DMS153 (cell line): ENCODE data around the gene TFF1.

Experiments used
- DNase-seq: peaks from one replicate; lab custom pipeline; 2025; lab: John Stamatoyannopoulos, UW

TFF1 gene

DNA sequence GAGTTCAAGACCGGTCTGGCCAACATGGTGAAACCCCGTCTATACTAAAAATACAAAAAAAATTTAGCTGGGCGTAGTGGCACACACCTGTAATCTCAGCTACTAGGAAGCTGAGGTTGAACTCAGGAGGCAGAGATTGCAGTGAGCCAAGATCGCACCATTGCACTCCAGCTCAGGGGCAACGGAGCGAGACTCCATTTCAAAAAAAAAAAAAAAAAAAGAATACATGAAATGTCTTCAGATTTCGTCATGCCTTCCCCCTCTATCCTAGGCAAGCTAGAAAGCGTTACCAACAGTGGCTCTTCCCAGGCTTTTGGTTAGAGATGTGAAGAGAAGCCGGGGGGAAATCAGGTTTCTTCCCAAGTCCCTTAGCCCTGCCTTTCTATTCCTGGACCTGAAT is 3.6 kb downstream of the TFF1 start:
- no peak for DNase-seq

DNA sequence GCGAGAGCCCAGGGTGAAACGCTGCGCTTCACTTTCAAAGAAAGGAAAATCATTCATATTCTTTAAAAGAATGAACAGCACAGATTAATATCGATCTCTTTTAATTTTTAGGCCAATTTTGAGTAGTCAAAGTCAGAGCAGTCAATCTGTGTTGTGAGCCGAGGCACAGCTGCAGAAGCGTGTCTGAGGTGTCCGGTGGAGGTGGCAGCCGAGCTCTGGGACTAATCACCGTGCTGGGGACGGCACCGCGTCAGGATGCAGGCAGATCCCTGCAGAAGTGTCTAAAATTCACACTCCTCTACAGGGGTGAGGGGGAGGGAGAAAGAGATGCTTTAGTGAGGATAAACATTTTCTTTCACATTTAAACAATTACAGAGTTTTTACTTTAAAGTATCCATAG is 4.1 kb downstream of the TFF1 start:
- DNase-seq = no peak

- DNase-seq = no peak
These were observed 5.0 kb downstream of the TFF1 start for GRCh38 chr21:42361286-42361685.

- no peak for DNase-seq
These were observed 6.0 kb downstream of the TFF1 start for GRCh38 chr21:42360317-42360716.

GRCh38 chr21:42358937-42359336 is 7.4 kb downstream of the TFF1 start:
- no peak for DNase-seq

DNA sequence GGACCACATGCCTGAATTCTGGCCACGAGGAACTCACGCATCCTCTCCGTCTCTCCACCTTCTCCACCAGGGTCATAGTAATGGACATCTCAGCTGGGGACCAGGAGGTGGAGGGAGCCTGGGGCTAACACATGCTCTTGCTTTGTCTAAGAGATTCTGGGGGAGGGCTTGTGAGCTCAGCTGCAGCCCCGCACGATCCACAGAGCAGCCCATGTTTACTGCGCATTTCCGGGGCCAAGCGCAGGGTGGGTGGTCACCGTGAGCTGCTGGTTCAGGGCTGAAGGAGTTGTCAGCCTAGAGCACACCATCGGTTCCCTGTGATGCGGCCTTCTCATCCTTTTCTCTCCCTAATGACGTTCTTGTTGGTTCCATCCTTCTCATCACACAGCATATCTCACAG is 8.1 kb downstream of the TFF1 start:
- no peak for DNase-seq

GRCh38 chr21:42357307-42357706 is 9.0 kb downstream of the TFF1 start:
- DNase-seq = no peak

DNA sequence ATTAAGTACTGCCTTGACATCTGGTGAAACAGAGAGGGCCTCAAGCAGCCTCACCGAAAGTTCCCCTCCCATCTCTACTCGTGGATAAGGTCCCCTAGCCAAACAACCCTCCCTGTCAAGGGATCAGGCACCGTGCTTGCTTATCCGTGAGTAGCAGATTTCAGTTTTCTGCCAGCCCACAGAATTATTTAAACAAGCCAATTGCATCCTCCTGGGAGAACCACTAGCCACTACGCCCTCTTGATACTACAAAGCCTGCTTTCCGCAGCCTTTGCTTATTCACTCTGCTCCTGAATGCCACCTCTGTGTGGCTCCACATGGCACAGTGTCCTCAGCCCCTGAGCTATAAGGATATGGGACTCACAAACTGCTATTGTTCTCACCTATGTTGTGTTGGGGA is 9.7 kb downstream of the TFF1 start:
- DNase-seq = no peak

DNA sequence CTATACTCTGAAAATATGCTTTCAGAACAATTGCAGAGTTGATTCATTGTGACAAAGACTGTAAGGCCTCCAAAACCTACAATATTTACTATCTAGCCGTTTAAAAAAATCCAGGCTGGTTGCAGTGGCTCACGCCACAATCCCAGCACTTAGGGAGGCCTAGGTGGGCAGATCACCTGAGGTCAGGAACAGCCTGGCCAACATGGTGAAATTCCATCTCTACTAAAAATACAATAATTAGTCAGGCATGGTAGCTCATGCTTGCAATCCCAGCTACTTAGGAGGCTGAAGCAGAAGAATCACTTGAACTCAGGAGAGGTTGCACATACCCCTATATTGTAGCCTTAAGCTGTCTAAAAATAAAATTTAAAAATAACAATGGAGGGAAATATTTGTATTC is 10.3 kb downstream of the TFF1 start:
- no peak for DNase-seq

DNA sequence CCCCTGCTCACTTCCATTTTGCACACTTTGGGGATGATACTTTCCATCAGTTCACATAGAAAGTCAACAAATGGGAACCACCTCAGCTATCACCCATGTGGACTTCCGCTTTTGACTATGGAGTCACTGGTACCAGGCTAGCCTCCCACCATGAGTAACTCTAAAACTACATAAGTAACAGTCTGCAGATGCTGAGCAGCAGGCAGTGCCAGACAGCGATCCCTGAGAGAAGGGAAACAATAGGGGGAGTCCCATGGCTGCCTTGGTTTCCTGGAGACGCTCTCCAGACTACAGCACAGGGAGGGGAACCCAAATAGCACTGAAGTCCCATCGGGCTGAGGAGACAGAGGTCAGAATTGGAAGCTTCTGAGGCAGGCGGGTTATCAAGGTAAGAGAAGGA is 12.7 kb downstream of the TFF1 start:
- DNase-seq = no peak

- no peak for DNase-seq
These were observed 13.8 kb downstream of the TFF1 start for GRCh38 chr21:42352441-42353095.

DNA sequence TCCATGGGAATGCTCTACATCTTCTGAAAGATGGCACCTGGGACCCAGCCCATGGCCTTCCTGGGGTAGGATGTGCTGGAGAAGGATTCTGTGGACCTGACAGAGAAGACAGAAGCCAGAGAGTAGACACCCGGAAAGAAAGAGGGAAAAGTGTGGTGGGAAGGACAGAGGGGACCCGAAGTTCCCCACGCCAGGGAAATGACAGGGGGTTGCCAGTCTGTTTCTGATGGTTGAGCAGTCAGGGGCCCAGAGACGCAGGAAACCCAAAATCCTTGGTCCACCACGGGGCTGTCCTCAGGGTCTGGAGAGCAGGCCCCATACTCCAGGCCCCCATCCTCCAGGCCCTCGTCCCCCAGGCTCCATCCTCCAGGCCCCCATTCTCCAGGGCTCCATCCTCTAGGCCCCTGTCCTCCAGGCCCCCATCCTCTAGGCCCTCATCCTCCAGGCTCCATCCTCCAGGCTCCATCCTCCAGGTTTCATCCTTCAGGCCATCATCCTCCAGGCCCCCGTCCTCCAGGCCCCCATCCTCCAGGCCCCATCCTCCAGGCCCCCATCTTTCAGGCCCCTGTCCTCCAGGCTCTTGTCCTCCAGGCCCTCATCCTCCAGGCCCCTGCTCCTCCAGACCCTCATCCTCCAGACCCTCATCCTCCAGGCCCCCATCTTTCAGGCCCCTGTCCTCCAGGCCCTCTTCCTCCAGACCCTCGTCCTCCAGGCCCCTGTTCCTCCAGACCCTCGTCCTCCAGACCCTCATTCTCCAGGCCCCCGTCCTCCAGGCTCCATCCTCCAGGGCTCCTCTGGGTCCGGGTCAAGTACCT is 14.5 kb downstream of the TFF1 start:
- DNase-seq = no peak

DNA sequence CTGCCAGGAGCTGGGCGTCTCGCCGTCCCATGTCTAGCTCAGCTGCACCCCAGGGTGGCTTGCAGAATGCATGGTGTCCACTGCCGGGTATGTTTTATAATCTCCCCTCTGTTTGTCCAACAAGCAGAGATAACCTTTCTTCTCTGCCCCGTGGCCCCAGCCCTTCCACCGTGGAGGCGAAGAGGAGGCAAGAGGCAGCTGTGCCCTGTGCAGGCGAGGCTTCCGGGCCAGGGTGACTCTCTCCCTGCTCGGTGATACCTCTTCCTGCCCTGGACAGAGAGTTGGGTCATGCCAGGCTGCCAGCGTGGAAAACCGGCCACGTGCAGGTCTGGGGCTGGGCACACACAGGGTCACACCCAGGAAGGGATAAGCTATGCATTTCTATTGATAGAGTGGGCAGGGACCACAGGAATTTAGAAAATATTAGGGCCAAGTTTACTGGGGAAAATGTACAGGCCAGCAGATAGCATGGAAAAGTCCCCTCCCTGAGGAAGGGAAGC is 15.4 kb downstream of the TFF1 start, which contains the start of gene TFF2:
Gene TFF2 (minus strand): TSS at position 68 of the 500 bp plus-strand sequence. CDS start 37 bp downstream, at position 31.
- DNase-seq = no peak

GRCh38 chr21:42350318-42350910 is 15.9 kb downstream of the TFF1 start:
- DNase-seq = no peak

GRCh38 chr21:42349420-42350317 is 16.7 kb downstream of the TFF1 start:
- DNase-seq = no peak

DNA sequence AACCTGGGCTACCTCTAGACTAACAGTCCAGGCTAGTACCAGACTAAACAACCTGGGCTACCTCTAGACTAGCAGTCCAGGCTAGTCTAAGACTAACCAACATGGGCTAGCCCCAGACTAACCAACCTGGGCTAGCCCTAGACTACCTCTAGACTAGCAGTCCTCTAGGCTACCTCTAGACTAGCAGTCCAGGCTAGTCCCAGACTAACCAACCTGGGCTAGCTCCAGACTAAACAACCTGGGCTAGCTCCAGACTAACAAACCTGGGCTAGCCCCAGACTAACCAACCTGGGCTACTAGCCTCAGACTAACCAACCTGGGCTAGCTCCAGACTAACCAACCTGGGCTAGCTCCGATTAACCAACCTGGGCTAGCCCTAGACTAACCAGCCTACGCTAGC is 17.6 kb downstream of the TFF1 start:
- no peak for DNase-seq

DNA sequence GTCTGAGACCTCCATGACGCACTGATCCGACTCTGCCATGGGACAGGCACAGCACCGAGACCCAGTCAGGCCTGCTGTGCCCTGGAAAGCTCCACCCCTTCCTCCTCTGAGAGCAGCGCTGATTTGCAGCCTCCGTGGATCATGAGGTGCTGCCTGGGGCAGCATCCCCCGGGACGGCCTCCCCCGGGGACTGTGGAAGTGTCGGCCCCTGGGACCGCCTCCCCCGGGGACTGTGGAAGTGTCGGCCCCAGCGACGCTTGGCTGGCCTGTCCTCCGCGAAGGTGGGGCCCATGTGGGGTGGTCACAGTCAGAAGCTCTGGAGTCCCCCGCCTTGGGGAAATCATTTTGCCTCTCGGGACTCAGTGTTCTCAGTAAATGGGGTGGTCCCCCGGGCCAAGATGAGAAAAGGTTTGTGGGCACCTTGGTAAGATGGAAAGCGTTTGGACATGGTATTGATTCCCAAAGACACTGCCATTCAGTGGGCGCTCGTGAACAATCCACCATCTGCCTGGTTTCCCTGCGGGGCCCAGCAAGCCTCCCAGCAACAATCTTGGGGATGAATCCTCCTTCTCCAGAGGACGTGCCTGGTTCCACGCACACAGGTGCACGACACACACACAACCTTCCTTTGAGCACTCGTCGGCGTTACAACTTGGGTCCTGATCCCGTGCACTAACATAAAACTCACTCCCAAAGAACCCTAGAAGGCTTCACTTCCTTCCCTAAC is 18.6 kb downstream of the TFF1 start:
- DNase-seq = no peak

- DNase-seq = no peak
These were observed 19.3 kb downstream of the TFF1 start for GRCh38 chr21:42346866-42347600.

GRCh38 chr21:42346441-42346840 is 19.9 kb downstream of the TFF1 start:
- no peak for DNase-seq

- DNase-seq = no peak
These were observed 21.7 kb downstream of the TFF1 start for GRCh38 chr21:42344631-42345030.
